Left renal pelvis (tissue), 4 donors: ENCODE measurements around the gene DPF1. TPM values are rescaled to one million over a fixed set of nuclear protein-coding genes. Genes with fewer than 3 reads are reported as not detected.

Source experiments
- DNase-seq, 4 donors: peaks; one replicate each; pipeline ENCODE4 v3.0.0-alpha.2; 2013; ENCODE audit warnings: low read depth in 4 of 4, low spot score in 3 of 4
- polyA plus RNA-seq, 4 donors: library from polyadenylated mRNA; unstranded; fragments of 120-200 nt; gene quantifications; one replicate each; pipeline ENCODE4 v1.2.1, GENCODE V29; 2013; ENCODE audit not compliant: insufficient read length in 4 of 4

Gene DPF1
- polyA plus RNA-seq, 4 donors = 1.6 to 3.3 (median 1.7) TPM

- DNase-seq = no peak
These were observed 53.7 kb downstream of the DPF1 start for GRCh38 chr19:38170334-38170733.

DNA sequence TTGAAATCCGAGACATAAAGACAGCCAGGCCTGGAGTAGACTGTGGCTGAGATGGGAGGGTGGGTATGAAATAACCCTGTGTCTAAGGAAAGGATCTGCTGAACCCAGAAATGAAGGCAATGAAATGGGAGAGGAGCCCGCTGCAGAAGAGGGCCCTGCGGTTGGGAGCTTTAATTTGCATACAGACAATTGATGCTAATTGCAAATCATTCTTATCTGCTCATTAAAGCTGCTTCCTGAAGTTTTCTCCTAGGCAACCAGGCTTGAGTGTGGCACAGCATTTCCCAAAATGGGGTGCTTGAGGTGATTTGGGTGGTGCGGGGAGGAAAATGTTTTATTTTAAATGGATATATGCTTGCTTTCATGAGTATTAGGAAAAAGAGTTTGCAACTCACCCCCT lies 55.4 kb downstream of the DPF1 start:
- no peak for DNase-seq

DNA sequence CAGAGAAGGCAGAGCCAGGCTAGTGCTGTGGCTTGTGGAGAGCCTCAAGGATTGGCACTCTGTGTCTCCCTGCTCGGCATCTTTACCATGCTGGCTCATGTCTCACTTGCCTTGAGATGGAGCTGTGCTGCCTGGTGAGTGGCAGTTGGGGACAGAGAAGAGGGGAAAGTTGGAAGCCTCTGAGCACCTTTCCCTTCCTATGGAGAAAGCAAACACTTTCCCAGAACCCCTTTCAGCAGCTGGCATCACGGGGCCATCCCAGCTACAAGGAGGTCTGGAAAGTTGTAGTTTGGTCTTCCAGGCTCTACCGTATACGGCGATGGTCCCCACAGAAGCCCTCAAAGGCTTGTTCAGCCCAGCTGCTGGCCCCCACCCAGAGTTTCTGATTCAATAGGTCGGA lies 58.7 kb downstream of the DPF1 start:
- no peak for DNase-seq

DNA sequence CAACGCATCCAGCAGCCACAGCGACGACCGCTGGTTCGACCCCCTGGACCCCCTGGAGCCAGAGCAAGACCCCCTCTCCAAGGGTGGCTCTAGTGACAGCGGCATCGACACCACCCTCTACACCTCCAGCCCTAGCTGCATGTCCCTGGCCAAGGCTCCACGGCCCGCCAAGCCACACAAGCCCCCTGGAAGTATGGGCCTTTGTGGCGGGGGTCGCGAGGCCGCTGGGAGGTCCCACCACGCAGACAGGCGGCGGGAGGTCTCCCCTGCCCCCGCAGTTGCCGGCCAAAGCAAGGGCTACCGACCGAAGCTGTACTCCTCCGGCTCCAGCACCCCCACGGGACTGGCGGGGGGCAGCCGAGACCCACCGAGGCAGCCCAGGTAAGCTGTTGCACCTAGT lies 59.5 kb downstream of the DPF1 start:
- DNase-seq = no peak

- DNase-seq = no peak
These were observed 60.4 kb downstream of the DPF1 start for GRCh38 chr19:38163419-38164290.

DNA sequence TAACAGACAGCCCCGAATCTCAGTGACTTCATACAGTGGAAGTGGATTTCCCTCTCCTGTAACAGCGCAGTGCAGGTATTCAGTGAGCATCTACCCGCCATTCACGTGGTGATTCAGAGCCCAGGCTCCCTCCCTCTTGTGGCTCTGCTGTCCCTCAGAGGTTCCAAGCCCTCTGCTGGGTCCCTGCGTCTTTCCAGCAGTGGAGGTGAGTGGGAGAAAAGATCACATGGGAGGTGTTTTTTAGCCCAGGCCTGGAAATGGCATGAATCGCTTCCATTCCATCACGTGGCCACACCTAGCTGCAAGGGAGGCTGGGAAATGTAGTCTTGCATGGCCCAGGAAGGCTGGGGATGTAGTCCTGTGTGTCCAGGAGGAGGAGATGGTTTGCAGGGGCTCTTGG lies 61.4 kb downstream of the DPF1 start:
- DNase-seq = no peak

GRCh38 chr19:38162094-38162493 lies 61.9 kb downstream of the DPF1 start:
- DNase-seq = no peak

Other genes starting within 250 kb of the DPF1 start
- 1 to 10 TPM; 4.8 to 8.3 (median 6.4) TPM for gene PPP1R14A, start 32.2 kb upstream of the DPF1 start, polyA plus RNA-seq
- 100 to 1,000 TPM in 3 of 4 donors, 10 to 100 TPM in 1; 63.5 to 344 (median 297) TPM for gene SPINT2, start 40.4 kb upstream of the DPF1 start, polyA plus RNA-seq
- gene C19orf33, start 80.0 kb upstream of the DPF1 start, polyA plus RNA-seq = 10 to 100 TPM in 2 of 4 donors, 1 to 10 TPM in 2; 7.1 to 20.6 (median 11.5) TPM
- gene YIF1B, start 91.7 kb upstream of the DPF1 start, polyA plus RNA-seq = 10 to 100 TPM; 28.3 to 40.9 (median 32.1) TPM
- 1 to 10 TPM; 2.5 to 3.9 (median 3.0) TPM for gene KCNK6, start 95.6 kb upstream of the DPF1 start, polyA plus RNA-seq
- 1 to 10 TPM; 3.7 to 8.5 (median 5.2) TPM for gene CATSPERG, start 111.6 kb upstream of the DPF1 start, polyA plus RNA-seq
- gene PSMD8, start 150.3 kb upstream of the DPF1 start, polyA plus RNA-seq = 100 to 1,000 TPM; 124 to 168 (median 161) TPM
- under 1 TPM; 0.19 to 0.92 (median 0.56) TPM for gene GGN, start 163.8 kb upstream of the DPF1 start, polyA plus RNA-seq
- gene SPRED3, start 164.5 kb upstream of the DPF1 start, polyA plus RNA-seq = 1 to 10 TPM in 3 of 4 donors, under 1 TPM in 1; 0.63 to 1.8 (median 1.2) TPM
- 10 to 100 TPM; 10.4 to 23.6 (median 14.2) TPM for gene FAM98C, start 178.9 kb upstream of the DPF1 start, polyA plus RNA-seq
- 1 to 10 TPM in 2 of 4 donors, under 1 TPM in 2; 0.75 to 1.8 (median 0.99) TPM for gene RASGRP4, start 202.0 kb upstream of the DPF1 start, polyA plus RNA-seq
- gene RYR1, start 209.5 kb upstream of the DPF1 start, polyA plus RNA-seq = 10 to 100 TPM in 1 of 4 donors, 1 to 10 TPM in 3; 4.0 to 11.9 (median 4.9) TPM